Upper lobe of right lung (tissue), 1 donor: ENCODE measurements around the gene TSPAN5. TPM values are rescaled to one million over a fixed set of nuclear protein-coding genes. Genes with fewer than 3 reads are reported as not detected.

Experiments
- ATAC-seq: fragments of 200-7000 bp; cut with Tn5 transposase; one replicate; pipeline ENCODE4 v1.9.1; 2020; ENCODE audit warnings: mild to moderate bottlenecking, moderate library complexity
- DNase-seq: peaks from one replicate; pipeline ENCODE4 v3.0.0-alpha.2; 2020
- H3K27ac ChIP-seq: fragments of 200-600 bp; one replicate; pipeline ENCODE4 v1.8.0; 2022
- H3K27me3 ChIP-seq: fragments of 200-600 bp; one replicate; pipeline ENCODE4 v1.8.0; 2022; ENCODE audit warnings: mild to moderate bottlenecking
- H3K36me3 ChIP-seq: fragments of 200-600 bp; one replicate; pipeline ENCODE4 v1.8.0; 2022
- H3K4me1 ChIP-seq: fragments of 200-600 bp; one replicate; pipeline ENCODE4 v1.8.0; 2022
- H3K4me3 ChIP-seq: fragments of 200-600 bp; one replicate; pipeline ENCODE4 v1.8.0; 2022; ENCODE audit warnings: mild to moderate bottlenecking
- H3K9me3 ChIP-seq: fragments of 200-600 bp; one replicate; pipeline ENCODE4 v1.8.0; 2022
- CTCF ChIP-seq: fragments of 200-600 bp; IDR thresholded peaks from one replicate; pipeline ENCODE4 v1.8.0; 2022; ENCODE audit warnings: antibody characterized with exemption
- intact Hi-C: fragments of 100-400 bp; cut with DNase I; formaldehyde crosslinking; loops from one replicate; pipeline ENCODE4 v1.11.0; 2022
- total RNA-seq: library from RNA; stranded (reverse); fragmentation: NEBNext Ultra II Directional; extraction: Animal tissue kit (Norgen Biotek cat#: 25700); gene quantifications from one replicate; pipeline ENCODE4 v1.2.1, GENCODE V29; 2021
- donor health status: DM: no; HTN: yes; CAD: no; lungs with severe emphysema.

TSPAN5 gene
- total RNA-seq, 1 donor from 2014 or later: 6.9 TPM

GRCh38 chr4:98672583-98673287 is 14.3 kb upstream of the TSPAN5 start:
- no peaks in the 10 kb centered on the region for H3K4me1 ChIP-seq
- peaks cover 3% of the 10 kb centered on the region for H3K27me3 ChIP-seq
- DNase-seq (no peak), ATAC-seq (no peak)
- TF ChIP-seq CTCF: no peak
- no peaks in the 10 kb centered on the region for H3K9me3 ChIP-seq
- intact Hi-C loops: no loop called here
- H3K27ac ChIP-seq: no peak overlapping the region
- H3K36me3 ChIP-seq: no peaks in the 10 kb centered on the region
- no peak overlapping the region for H3K4me3 ChIP-seq

- H3K27ac ChIP-seq: no peak overlapping the region
Observed at GRCh38 chr4:98671131-98671530, 12.7 kb upstream of the TSPAN5 start.

GRCh38 chr4:98670186-98670585 is 11.8 kb upstream of the TSPAN5 start:
- DNase-seq: no peak
- Histone ChIP-seq H3K27me3 (peaks cover 3% of the 10 kb centered on the region), H3K9me3 (no peaks in the 10 kb centered on the region), H3K4me1 (no peaks in the 10 kb centered on the region), H3K36me3 (no peaks in the 10 kb centered on the region), H3K27ac (no peak overlapping the region), H3K4me3 (no peak overlapping the region)
- no peak for ATAC-seq
- intact Hi-C loops: no loop called here
- TF ChIP-seq CTCF: no peak

More at GRCh38 chr4:98671131-98671530, 12.7 kb upstream of the TSPAN5 start:
- intact Hi-C loops: no loop called here
- Histone ChIP-seq H3K4me1 (no peaks in the 10 kb centered on the region), H3K27me3 (peaks cover 3% of the 10 kb centered on the region), H3K36me3 (no peaks in the 10 kb centered on the region), H3K9me3 (no peaks in the 10 kb centered on the region), H3K4me3 (no peak overlapping the region)
- TF ChIP-seq CTCF: no peak
- no peak for ATAC-seq
- no peak for DNase-seq

GRCh38 chr4:98669577-98669976 is 11.2 kb upstream of the TSPAN5 start:
- Histone ChIP-seq H3K4me1 (no peaks in the 10 kb centered on the region), H3K9me3 (no peaks in the 10 kb centered on the region), H3K27ac (no peak overlapping the region), H3K27me3 (peaks cover 3% of the 10 kb centered on the region), H3K36me3 (no peaks in the 10 kb centered on the region), H3K4me3 (no peak overlapping the region)
- no peak for TF ChIP-seq CTCF
- DNase-seq (no peak), ATAC-seq (no peak)
- intact Hi-C loops: no loop called here

- ATAC-seq (no peak), DNase-seq (no peak)
- Histone ChIP-seq H3K4me3 (no peak overlapping the region), H3K36me3 (no peaks in the 10 kb centered on the region), H3K4me1 (peaks cover 4% of the 10 kb centered on the region), H3K9me3 (no peaks in the 10 kb centered on the region), H3K27me3 (no peaks in the 10 kb centered on the region), H3K27ac (no peak overlapping the region)
- intact Hi-C loops: no loop called here
- no peak for TF ChIP-seq CTCF
Observed at GRCh38 chr4:98664959-98665358, 6.5 kb upstream of the TSPAN5 start.
